ENCODE measurements around the gene VWA8.

The VWA8 gene

GRCh38 chr13:41788552-41788951 is 172.4 kb downstream of the VWA8 start:
- TF ChIP-seq, protein P1, sequence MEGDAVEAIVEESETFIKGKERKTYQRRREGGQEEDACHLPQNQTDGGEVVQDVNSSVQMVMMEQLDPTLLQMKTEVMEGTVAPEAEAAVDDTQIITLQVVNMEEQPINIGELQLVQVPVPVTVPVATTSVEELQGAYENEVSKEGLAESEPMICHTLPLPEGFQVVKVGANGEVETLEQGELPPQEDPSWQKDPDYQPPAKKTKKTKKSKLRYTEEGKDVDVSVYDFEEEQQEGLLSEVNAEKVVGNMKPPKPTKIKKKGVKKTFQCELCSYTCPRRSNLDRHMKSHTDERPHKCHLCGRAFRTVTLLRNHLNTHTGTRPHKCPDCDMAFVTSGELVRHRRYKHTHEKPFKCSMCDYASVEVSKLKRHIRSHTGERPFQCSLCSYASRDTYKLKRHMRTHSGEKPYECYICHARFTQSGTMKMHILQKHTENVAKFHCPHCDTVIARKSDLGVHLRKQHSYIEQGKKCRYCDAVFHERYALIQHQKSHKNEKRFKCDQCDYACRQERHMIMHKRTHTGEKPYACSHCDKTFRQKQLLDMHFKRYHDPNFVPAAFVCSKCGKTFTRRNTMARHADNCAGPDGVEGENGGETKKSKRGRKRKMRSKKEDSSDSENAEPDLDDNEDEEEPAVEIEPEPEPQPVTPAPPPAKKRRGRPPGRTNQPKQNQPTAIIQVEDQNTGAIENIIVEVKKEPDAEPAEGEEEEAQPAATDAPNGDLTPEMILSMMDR (IDR thresholded peaks at IDR 0.05; ENCODE audit: control insufficient read depth, insufficient read depth, low read depth, low read length, missing control alignments) = no peak
- DNase-seq (ENCODE audit: low read depth) = no peak
- no peak overlapping the region for H3K4me3 ChIP-seq (ENCODE audit: control insufficient read depth, low read depth, low read length)

DNA sequence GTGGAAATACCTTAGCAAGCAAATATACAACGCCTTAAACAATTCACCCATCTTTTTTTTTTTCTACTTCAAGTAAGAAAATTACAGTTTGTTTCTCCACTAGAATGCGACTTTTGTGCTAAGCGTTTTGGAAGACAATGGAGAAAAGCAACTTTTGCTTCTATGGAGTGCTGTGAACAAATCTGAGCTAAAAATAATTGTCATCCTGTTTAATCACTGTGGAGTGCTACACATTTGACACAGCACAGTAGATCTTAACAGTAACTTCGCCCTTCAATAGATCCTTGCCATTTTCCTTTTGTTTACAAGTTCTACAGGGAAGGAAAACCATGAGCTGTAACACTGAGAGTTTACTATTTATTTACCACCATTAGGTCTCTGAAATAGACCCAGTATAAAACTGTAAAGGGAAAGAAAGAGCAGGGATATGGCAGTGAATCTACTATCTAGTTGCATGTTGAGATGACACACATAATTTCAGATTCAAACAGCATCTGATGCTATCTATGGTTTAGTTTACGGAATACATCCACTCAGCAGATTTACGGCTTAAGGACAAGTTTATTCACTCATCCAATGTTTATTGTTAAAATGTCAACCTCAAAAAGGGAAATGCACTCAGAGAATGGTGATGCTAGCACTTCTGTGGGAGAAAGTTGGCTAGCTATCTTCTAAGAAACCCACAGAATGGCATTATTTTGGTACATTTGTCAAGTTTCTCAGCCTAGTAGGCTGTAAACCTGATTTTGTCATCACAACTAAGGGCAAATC is 175.3 kb downstream of the VWA8 start:
- no peak for DNase-seq (ENCODE audit: low read depth)
- TF ChIP-seq, protein P1 (IDR thresholded peaks at IDR 0.05; ENCODE audit: control insufficient read depth, insufficient read depth, low read depth, low read length, missing control alignments) = no peak
- H3K4me3 ChIP-seq (ENCODE audit: control insufficient read depth, low read depth, low read length) = no peak overlapping the region

GRCh38 chr13:41782086-41782485 is 178.8 kb downstream of the VWA8 start:
- no peak for DNase-seq (ENCODE audit: low read depth)
- no peak overlapping the region for H3K4me3 ChIP-seq (ENCODE audit: control insufficient read depth, low read depth, low read length)
- TF ChIP-seq, protein P1 (IDR thresholded peaks at IDR 0.05; ENCODE audit: control insufficient read depth, insufficient read depth, low read depth, low read length, missing control alignments) = no peak

DNA sequence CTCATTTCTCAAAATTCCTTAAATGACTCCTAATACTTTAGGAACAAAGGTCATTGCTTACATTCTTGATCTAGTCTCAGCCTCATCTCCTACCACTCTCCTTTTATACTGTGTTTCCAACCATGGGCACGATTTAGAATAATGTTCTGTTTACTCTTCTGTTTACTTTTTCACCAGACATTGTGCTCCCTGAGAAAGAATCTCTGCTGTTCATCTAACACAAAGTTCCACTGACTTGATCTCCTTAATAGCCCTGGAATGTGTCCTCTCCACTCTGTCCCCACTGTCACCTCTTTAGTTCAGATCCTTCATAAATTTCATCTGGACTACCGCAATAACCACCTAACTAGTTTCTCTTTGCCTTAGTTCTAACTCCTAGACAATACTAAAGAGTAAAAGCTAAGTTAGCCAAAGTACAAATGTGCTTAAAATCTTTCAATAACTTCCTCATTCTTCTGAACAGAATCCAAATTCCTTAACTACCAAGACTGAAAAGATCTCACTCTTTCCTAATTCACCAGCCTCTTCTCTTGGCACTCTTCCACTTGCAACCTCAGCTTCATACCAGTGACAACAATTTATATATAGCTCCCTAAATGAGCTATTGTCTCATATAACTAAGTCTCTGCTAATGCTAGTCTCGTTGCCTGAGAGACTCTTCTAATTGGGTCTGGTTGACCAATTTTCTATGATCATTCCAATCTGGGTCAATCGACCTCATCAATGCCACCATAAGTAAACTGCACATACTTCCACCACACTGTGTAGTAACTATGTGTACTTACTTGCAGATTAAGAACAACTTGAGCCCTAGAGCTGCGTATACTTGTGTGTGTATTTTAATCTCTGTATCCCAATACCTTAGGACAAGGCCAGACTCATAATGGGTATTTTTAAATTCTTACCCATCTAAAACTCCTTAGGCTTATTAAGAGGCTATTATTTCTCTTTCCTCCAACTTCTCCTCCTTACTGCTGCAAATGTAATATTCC is 179.9 kb downstream of the VWA8 start:
- no peak overlapping the region for H3K4me3 ChIP-seq (ENCODE audit: control insufficient read depth, low read depth, low read length)
- DNase-seq (ENCODE audit: low read depth) = peak; percentile 84
- TF ChIP-seq, protein P1 (IDR thresholded peaks at IDR 0.05; ENCODE audit: control insufficient read depth, insufficient read depth, low read depth, low read length, missing control alignments) = no peak

DNA sequence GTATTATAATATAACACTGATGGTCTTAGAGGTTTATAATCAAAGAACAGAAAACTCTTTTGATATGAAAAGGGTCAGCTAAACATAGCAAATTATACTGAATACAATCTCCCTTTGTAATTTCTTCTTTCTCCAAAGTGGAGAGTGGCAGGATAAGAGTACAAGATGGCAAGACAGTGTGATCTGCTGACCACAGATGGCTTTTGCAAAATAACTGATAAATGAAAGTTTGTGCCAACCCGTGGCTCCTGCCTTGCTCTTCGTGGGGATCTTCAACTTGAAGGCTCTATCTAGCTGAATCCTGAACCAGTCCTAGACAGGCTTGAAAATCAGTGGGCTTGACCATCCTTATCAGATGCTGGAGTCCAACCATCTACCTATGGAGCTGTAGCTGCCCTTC is 185.7 kb downstream of the VWA8 start:
- no peak overlapping the region for H3K4me3 ChIP-seq (ENCODE audit: control insufficient read depth, low read depth, low read length)
- no peak for DNase-seq (ENCODE audit: low read depth)
- TF ChIP-seq, protein P1 (IDR thresholded peaks at IDR 0.05; ENCODE audit: control insufficient read depth, insufficient read depth, low read depth, low read length, missing control alignments) = no peak

- DNase-seq (ENCODE audit: low read depth) = no peak
- TF ChIP-seq, protein P1 (IDR thresholded peaks at IDR 0.05; ENCODE audit: control insufficient read depth, insufficient read depth, low read depth, low read length, missing control alignments) = no peak
- H3K4me3 ChIP-seq (ENCODE audit: control insufficient read depth, low read depth, low read length) = no peak overlapping the region
These were observed 186.2 kb downstream of the VWA8 start for GRCh38 chr13:41774605-41775218.
